Rectal smooth muscle tissue (tissue), 1 donor: ENCODE measurements around the gene TOMM40L.

Experiments used
- H3K27ac ChIP-seq: one replicate; pipeline ENCODE4 v1.7.0; 2013; ENCODE audit warnings: low read depth, low read length, inconsistent platforms
- H3K27me3 ChIP-seq: one replicate; pipeline ENCODE4 v1.7.0; 2013; ENCODE audit warnings: low read length; ENCODE audit not compliant: control insufficient read depth, insufficient read depth
- H3K36me3 ChIP-seq: one replicate; pipeline ENCODE4 v1.7.0; 2013; ENCODE audit warnings: low read length; ENCODE audit not compliant: control insufficient read depth, insufficient read depth
- H3K4me1 ChIP-seq: one replicate; pipeline ENCODE4 v1.7.0; 2013; ENCODE audit warnings: low read length; ENCODE audit not compliant: control insufficient read depth, insufficient read depth
- H3K4me3 ChIP-seq: one replicate; pipeline ENCODE4 v1.7.0; 2013; ENCODE audit warnings: low read length
- H3K9ac ChIP-seq: one replicate; pipeline ENCODE4 v1.7.0; 2013; ENCODE audit warnings: low read length

The TOMM40L gene

GRCh38 chr1:161199506-161200139 is 26.2 kb upstream of the TOMM40L start:
- Histone ChIP-seq H3K4me3 (no peak overlapping the region), H3K4me1 (peaks cover 44% of the 10 kb centered on the region)

DNA sequence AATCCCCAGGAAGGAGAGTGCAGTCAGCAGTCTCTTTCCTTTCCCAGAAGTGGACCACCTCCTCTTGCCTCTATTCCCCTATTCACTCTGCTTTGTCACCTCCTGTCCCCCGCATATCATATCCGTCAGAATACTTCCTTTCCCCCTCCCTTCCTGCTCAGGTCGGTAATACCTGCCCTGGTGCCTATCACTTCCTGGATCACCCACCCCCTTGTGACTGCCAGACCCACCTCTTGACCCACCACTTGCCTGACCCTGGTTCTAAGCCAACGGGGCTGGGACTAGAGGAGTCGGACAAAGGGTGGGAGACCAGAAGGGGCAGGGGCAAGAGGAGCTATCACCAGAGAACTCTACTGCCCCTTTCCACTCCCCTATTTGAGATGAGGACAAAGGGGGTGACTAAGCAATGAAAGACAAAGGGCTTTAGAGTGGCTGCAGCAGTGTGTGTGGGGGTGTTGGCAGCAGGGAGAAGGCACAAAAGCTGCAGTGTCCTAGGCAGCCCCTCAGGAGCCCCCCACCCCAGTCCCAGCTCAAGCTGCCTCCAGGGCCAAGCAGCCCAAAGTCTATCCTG is 25.4 kb upstream of the TOMM40L start:
- H3K9ac ChIP-seq: peak overlapping the region; percentile 6
- H3K27me3 ChIP-seq: no peaks in the 10 kb centered on the region
- peak overlapping the region; percentile 98 for H3K27ac ChIP-seq
- H3K36me3 ChIP-seq: no peaks in the 10 kb centered on the region
- H3K4me3 ChIP-seq: peak overlapping the region; percentile 62
- peaks cover 44% of the 10 kb centered on the region for H3K4me1 ChIP-seq

More at GRCh38 chr1:161199506-161200139, 26.2 kb upstream of the TOMM40L start:
- Histone ChIP-seq H3K9ac (no peak overlapping the region), H3K27ac (peak overlapping the region; percentile 98), H3K27me3 (no peaks in the 10 kb centered on the region), H3K36me3 (no peaks in the 10 kb centered on the region)

DNA sequence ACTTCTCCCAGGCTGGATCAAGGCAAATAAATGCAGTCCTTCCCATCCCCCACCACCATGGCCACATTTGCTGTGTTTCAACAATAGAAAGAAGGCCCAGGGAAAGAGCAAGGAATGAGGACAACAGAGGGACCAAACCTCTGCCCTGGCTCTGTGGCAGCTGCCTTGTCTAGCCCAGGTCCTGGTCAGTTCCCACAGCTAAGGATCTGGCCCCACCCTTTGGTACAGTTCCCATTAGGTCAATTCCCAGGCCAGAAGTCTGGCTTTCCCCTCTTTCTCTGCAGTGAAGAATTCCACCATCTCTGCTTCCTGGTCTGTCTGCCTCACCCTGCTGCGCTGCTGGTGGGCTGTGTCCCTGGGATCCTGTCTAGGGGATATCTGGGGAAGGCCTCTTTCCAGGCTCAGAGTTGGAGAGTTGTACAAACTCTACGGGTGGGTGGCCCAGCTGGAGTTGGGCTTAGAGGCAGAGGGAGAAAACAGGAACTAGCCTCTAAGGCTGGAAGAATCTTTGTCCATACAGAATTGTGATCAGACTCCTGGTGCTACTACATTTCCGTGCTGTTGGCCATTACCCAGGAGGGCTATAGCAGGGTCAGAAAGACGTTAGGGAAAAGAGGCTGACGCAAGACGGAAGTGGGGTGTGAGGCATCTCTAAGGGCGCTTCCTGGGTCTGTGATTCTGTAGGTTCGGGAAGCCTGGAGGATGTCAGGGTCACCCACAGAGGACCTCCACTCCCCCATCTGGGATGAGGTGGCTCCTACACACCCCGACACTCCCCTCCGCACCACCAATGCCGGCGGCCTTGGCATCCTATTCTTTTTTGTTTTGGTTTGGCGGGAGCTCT is 24.6 kb upstream of the TOMM40L start:
- peak overlapping the region; percentile 98 for H3K27ac ChIP-seq
- peaks cover under 1% of the 10 kb centered on the region for H3K36me3 ChIP-seq
- H3K4me3 ChIP-seq: peak overlapping the region; percentile 62
- H3K9ac ChIP-seq: no peak overlapping the region
- peaks cover 44% of the 10 kb centered on the region for H3K4me1 ChIP-seq
- H3K27me3 ChIP-seq: no peaks in the 10 kb centered on the region

DNA sequence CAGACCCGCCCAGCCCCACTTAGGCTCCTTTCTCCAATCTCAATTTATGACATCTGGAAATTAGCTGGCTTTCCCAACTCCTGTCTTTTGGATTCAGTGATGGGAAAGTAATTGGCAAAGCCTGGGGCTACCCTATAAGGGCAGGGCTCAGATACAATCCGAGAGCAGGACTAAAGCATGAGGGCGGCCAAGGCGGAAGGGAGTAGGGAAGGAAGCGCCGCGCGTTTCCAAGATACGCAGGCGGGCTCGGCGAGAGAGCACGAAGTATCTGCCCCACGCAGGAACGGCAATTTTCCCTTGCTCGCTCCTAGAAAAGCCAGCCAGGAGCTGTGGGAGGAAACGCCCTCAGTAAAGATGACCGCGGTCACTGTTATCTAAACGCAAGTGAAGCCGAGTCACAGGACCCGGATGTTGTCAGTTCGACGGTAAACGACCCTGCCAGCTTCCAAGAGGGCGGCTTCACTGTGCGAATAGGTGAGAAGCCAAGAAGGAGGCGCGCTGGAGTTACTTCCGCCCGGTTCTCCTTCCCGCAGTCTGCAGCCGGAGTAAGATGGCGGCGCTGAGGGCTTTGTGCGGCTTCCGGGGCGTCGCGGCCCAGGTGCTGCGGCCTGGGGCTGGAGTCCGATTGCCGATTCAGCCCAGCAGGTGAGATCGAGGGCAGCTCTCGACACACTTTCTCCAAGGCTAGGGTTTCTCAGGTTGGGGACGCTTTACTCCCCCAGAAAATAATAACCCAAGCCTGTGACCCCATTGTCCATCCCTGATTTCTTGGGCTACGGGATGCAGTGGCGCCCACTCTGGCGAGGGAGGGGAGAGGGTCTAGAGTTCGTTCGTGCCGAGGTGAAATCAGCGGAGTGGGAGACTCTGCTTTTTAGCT is 23.8 kb upstream of the TOMM40L start, which contains the start of gene NDUFS2:
Gene NDUFS2 (plus strand): TSS at position 532 of the 877 bp plus-strand sequence. CDS start 19 bp downstream, at position 551.
- Histone ChIP-seq H3K4me1 (peaks cover 41% of the 10 kb centered on the region), H3K36me3 (peaks cover 6% of the 10 kb centered on the region), H3K4me3 (peak within 1 kb of the TSS; percentile 98), H3K27me3 (no peaks in the 10 kb centered on the region), H3K9ac (peak within 1 kb of the TSS; percentile 95), H3K27ac (peak within 1 kb of the TSS; percentile 98)

DNA sequence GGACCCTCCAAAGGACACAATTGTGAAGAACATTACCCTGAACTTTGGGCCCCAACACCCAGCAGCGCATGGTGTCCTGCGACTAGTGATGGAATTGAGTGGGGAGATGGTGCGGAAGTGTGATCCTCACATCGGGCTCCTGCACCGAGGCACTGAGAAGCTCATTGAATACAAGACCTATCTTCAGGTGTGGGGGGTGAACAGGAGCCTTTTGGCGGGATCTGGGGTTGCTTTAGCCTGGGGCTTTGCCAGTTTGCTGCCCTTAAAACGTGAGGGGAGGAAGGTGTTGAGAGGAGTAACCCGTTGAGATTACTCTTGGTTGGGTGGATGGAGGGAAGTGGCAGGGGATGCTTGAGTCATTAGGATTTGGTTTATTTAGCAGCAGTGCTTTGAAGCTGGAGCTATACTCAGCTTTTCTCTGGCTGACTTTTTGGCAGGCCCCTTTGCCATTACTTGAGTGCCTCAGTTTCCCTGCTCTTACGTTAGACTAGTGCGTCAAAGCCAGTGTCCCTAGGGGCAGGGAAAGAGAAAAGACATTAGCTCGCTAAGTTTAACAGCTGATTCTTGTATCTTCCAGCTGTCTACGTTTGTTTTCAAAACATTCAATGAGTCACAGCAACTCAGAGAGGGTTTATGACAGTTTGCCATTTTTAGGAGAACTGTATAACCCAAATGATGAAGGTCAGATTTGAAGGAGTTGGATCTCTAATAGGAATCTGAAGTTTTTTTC is 19.3 kb upstream of the TOMM40L start:
- H3K4me3 ChIP-seq: no peak overlapping the region
- peaks cover 31% of the 10 kb centered on the region for H3K36me3 ChIP-seq
- peaks cover 4% of the 10 kb centered on the region for H3K4me1 ChIP-seq
- no peaks in the 10 kb centered on the region for H3K27me3 ChIP-seq
- H3K27ac ChIP-seq: peak overlapping the region; percentile 68
- no peak overlapping the region for H3K9ac ChIP-seq

DNA sequence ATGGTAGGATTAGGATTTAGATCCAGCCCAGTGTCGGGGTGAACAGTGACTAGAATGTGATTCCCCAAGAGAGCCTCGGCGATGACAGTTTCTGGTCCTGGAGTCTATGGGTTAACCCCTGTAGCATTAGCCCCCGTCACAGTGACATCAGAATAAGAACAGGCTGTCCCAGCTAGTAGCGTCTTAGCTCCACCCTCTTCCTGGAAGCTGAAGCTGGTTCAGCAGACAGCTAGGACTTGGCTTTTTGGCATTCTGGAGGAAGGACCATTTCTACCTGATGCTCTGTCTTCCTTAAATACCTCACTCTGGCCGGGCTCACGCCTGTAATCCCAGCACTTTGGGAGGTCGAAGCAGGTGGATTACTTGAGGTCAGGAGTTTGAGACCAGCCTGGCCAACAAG is 18.7 kb upstream of the TOMM40L start:
- H3K9ac ChIP-seq: no peak overlapping the region
- H3K36me3 ChIP-seq: peaks cover 34% of the 10 kb centered on the region
- H3K27ac ChIP-seq: peak overlapping the region; percentile 68
- peaks cover 4% of the 10 kb centered on the region for H3K4me1 ChIP-seq
- no peaks in the 10 kb centered on the region for H3K27me3 ChIP-seq
- H3K4me3 ChIP-seq: no peak overlapping the region

- H3K36me3 ChIP-seq: peaks cover 51% of the 10 kb centered on the region
- H3K4me3 ChIP-seq: no peak overlapping the region
- peak overlapping the region; percentile 3 for H3K27ac ChIP-seq
- no peaks in the 10 kb centered on the region for H3K27me3 ChIP-seq
- no peak overlapping the region for H3K9ac ChIP-seq
- no peaks in the 10 kb centered on the region for H3K4me1 ChIP-seq
These were observed 16.0 kb upstream of the TOMM40L start for GRCh38 chr1:161209790-161210409.

DNA sequence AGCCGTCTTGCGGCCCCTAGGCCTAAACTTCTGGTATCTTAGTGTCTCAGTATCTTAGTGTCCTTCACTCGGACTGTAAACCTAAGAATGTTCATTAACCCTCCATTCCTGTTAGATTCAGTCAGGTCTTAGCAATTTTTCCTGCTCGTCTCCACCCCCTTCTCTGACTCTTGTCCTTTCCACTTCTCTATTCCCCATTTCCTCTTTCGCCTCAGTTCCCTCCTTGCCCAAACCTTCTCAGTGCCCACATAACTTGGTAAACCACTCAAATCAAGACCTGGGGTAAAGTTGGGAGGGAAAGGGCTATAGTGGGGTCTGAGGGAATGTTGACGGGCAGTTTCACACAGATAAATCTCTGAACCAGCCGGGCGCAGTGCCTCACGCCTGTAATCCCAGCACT is 11.5 kb upstream of the TOMM40L start:
- H3K36me3 ChIP-seq: peaks cover 34% of the 10 kb centered on the region
- H3K27me3 ChIP-seq: no peaks in the 10 kb centered on the region
- H3K9ac ChIP-seq: no peak overlapping the region
- no peak overlapping the region for H3K4me3 ChIP-seq
- no peak overlapping the region for H3K27ac ChIP-seq
- H3K4me1 ChIP-seq: no peaks in the 10 kb centered on the region

DNA sequence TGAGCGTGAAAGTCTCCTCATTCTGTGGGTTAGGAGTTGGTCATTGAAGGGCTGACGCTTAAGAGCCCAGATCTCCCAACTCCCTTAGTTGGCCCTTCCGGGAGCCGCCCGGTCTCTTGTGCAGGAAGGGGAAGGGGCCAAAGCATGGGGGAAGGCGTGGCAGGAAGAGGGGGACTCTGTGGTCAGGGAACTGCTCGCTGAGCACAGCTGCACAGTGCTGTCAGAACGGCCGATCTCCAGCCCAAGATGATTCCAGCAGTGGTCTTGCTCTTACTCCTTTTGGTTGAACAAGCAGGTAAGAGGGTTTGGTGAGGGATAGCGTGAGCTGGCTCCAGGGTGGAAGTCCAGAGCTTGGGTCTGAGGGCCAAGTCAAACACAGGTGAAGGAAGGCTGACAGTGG is 10.8 kb upstream of the TOMM40L start, which contains the start of gene FCER1G:
Gene FCER1G (plus strand): TSS at position 220 of the 400 bp plus-strand sequence. CDS start 27 bp downstream, at position 247.
- Histone ChIP-seq H3K27ac (no peak within 1 kb of the TSS), H3K4me1 (no peaks in the 10 kb centered on the region), H3K4me3 (peak within 1 kb of the TSS; percentile 31), H3K9ac (no peak within 1 kb of the TSS), H3K27me3 (no peaks in the 10 kb centered on the region), H3K36me3 (peaks cover 27% of the 10 kb centered on the region)

DNA sequence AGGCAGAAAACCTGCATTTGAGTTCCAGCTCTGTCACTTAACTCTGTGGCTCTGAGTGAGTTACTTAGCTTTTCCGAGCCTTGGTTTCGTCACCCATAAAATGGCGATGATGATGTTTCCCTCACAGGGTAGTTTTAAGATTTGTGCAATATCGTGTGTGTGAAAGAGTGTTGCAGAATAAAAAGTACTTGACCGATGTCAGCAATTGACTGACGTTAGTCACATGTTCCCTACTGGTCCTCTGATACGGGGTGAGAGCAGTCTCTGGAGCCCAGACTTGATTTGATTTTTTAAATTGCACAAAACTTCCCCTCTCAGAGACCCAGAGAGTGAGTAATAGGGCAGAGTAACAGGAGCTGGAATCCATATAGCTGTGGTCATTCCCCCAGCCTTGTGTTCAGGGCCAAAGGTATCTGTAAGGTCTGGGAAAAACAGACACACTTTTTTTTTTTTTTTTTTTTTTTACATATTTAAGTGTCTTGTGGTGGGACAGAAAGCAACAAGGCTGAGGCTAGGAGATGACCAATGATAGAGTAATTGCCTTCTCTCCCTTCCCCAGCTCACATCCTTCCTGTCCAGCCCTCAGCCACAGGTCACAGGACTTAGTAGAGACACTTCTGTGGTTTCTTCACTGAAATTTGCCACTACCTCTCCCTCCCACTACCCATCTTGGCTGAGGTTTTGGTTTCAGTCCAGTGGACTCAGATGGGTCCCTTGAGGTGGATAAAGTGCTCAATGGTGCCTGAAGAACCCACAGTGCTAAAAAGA is 8.7 kb upstream of the TOMM40L start:
- H3K4me3 ChIP-seq: no peak overlapping the region
- no peaks in the 10 kb centered on the region for H3K4me1 ChIP-seq
- H3K9ac ChIP-seq: no peak overlapping the region
- no peaks in the 10 kb centered on the region for H3K27me3 ChIP-seq
- H3K27ac ChIP-seq: no peak overlapping the region
- peaks cover 17% of the 10 kb centered on the region for H3K36me3 ChIP-seq
